GM12892 (cell line): ENCODE measurements around the gene NKPD1.

Experiments used
- POLR2A ChIP-seq: IDR thresholded peaks from 2 replicates; pipeline ENCODE4 v1.6.1; 2011; ENCODE audit warnings: low read depth, low read length, control low read depth
- POLR2AphosphoS5 ChIP-seq: IDR thresholded peaks from 2 replicates; pipeline ENCODE4 v1.6.1; 2011; ENCODE audit warnings: low read depth, low read length, control low read depth
- TAF1 ChIP-seq: IDR thresholded peaks from 2 replicates; pipeline ENCODE4 v1.6.1; 2011; ENCODE audit warnings: low read depth, mild to moderate bottlenecking, control low read depth, low read length, borderline replicate concordance

GRCh38 chr19:45162608-45163143, 1.9 kb upstream of the NKPD1 start:
- TF ChIP-seq POLR2A = no peak
- no peak for TF ChIP-seq POLR2AphosphoS5
- TF ChIP-seq TAF1 = no peak
